GM12892 (cell line): ENCODE measurements around the gene LHFPL2.

Experiments used
- POLR2A ChIP-seq: IDR thresholded peaks from 2 replicates; pipeline ENCODE4 v1.6.1; 2011; ENCODE audit warnings: low read depth, low read length, control low read depth
- POLR2AphosphoS5 ChIP-seq: IDR thresholded peaks from 2 replicates; pipeline ENCODE4 v1.6.1; 2011; ENCODE audit warnings: low read depth, low read length, control low read depth

- no peak for TF ChIP-seq POLR2A
- TF ChIP-seq POLR2AphosphoS5, result no peak
Measured at GRCh38 chr5:78631931-78632330, 16.6 kb downstream of the LHFPL2 start.
